HEK293T (cell line): ENCODE results near the gene NARS2.

ENCODE experiments used
- FOXM1 ChIP-seq: fragments of 450-650 bp; IDR thresholded peaks from 2 replicates; pipeline ENCODE4 v1.6.1; 2017; ENCODE audit warnings: mild to moderate bottlenecking, borderline replicate concordance
- L3MBTL2 ChIP-seq: fragments of 450-650 bp; conservative IDR thresholded peaks from 2 replicates; pipeline ENCODE4 v1.6.1; 2016; ENCODE audit warnings: mild to moderate bottlenecking
- SP1 ChIP-seq: fragments of 450-650 bp; IDR thresholded peaks from 2 replicates; pipeline ENCODE4 v1.6.1; 2017
- SUZ12 ChIP-seq: fragments of 450-650 bp; IDR thresholded peaks from 2 replicates; pipeline ENCODE4 v1.6.1; 2016; ENCODE audit warnings: mild to moderate bottlenecking

- TF ChIP-seq L3MBTL2: peak; percentile 83
- TF ChIP-seq SP1: no peak
- TF ChIP-seq FOXM1: no peak
- no peak for TF ChIP-seq SUZ12
Measured at GRCh38 chr11:78417888-78418583, 156.6 kb downstream of the NARS2 start.
